GM21528 (cell line): ENCODE results near the gene OPTC.

Experiments used
- ATAC-seq: cut with Tn5 transposase; IDR thresholded peaks from one replicate; pipeline ENCODE4 v1.9.1; 2021; ENCODE audit warnings: mild to moderate bottlenecking, moderate library complexity; ENCODE audit not compliant: unreplicated experiment, low FRiP score

Gene OPTC

DNA sequence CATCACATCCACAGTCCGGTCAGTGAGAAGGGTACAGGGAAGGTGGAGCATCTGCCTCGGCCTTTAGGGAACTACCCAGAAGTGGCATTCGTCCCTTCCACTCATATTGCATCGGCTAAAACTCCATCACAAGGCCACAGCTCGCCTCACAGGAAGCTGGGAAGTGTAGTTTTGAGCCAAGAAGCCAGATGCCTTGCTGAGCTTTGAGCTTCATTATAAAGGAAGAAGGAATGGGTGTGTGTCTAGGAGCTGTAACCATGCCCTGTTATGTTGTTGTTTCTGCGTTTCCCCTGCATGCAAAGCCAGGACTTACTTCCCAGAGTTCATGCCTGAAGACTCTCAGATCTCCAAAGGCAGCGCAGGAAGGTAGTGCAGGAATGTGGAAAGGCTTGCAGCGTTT lies 61.1 kb downstream of the OPTC start:
- ATAC-seq = no peak

DNA sequence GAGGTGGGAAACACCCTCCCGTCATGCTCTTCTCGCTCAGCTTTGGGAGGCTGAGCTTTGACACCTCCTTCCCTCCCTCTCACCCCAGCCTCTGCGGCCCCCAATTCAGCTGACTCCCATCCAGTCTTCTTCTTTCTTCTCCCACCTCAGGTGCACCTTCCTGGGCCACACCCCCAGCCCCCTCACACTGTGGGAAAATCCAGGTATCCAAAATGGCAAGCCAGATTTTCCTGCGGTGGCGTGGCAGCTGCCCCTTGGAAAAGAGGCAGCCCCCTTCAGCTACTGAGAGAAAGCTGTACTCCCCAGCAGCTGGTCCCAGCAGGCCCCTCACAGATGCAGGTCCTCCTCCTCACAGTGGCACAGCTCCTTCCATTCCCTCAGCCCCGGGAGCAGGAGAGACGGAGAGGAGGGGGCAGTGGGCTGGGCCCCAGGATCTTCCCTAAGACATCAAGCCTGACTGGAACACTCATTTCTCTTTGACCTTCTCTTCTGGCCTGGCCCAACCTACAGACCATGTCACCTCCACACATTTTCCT lies 61.6 kb downstream of the OPTC start:
- no peak for ATAC-seq

DNA sequence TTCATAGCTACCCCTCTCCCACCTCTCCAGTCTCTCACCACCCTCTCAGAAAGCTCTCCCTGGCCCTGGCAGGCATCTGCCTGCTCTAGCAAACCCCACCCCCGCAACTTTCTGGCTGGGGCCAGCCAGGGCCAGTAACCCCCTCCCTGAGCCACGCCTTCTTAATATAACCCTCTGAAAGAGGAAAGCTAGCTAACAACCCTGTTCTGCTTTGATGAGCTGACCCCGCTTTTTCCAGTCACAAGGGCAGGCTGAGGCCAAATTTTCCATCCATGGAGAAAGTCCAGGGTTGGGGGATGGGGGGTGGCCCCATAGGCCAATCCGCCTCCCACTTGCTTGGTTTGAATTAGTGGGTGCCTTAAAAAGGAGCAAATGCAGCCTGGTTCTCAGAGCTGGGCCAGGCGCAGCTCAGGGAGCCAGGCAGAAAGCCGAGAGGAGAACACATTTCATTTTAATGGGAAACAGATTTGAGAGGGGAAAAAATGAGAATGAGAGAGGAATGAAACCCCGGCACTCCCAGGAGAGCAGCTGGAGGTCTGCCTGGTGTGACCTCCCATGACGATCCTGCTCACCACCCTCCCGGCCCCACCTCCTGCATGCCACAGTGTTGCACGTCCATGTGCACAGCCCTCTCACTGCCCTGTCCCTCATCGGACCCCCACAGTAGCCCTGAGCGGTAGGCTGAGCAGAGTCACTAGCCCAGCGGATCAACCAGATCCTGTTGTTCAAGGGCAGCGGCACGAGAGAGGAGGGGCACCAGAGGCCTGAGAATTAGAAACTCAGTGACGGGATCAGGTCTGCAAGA lies 62.3 kb downstream of the OPTC start:
- ATAC-seq = no peak

DNA sequence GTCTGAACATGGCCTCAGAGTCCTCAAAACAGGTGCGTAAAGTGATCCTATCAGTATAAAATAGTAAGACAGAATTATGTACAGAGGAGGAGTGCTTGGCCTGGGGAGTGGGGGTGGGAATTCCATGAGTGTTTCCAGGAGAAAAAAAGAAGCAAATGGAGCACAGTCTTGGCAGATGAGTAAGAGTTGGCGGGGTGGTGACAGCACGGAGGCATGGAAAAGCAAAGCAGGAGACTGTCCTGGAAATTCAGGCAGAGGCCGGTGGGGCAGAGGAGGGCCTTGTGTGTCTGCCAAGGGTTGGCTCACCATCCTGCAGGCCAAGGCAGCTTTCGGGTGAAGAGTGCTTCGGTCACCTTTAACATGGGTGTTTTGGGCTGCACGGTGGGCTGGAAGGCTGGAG lies 63.4 kb downstream of the OPTC start:
- no peak for ATAC-seq

DNA sequence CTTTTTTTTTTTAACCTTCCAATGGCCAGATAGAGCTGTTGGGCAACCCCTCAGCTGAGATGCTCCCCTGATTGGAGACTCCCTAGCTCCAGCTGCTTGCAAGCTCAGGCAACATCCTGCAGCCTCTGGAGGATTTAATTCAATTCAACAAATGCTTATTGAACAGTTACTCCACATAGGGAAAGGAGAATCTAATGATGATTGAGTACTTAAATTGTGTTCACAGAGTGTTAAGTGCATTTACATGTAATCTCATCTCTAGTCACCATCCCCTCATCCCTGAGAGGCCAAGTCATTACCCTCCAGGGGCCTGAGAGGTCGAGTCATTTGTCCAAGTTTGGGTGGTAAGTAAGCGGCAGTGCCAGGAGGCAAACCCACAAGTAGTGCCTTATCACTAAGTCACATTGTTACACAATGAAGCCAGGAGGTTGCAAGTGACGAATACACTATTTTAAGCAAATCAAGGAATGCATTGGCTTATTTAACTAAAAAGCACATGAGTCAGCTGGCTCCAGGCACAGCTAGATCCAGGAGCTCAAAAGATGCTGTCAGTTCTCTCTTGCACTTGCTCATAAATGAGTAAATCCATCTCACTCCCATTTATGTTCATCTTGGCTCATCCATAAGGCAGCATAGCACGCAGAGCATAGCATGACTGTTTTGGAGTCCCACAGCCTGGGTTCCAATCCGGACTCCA lies 64.3 kb downstream of the OPTC start:
- ATAC-seq = no peak
